BE2C (cell line): ENCODE data around the gene LRCH4.

ENCODE experiments used
- DNase-seq: peaks from one replicate; pipeline ENCODE4 v3.0.0-alpha.2; 2020
- H3K27me3 ChIP-seq: fragments of 250-450 bp; sonication (Bioruptor Pico); 2 replicates; pipeline ENCODE4 v1.5.1; 2020; ENCODE audit warnings: mild to moderate bottlenecking
- H3K36me3 ChIP-seq: fragments of 250-450 bp; sonication (Bioruptor Pico); 2 replicates; pipeline ENCODE4 v1.5.1; 2020; ENCODE audit warnings: mild to moderate bottlenecking
- H3K4me1 ChIP-seq: fragments of 250-450 bp; sonication (Bioruptor Pico); 2 replicates; pipeline ENCODE4 v1.5.1; 2020
- H3K4me3 ChIP-seq: 2 replicates; pipeline ENCODE4 v1.5.1; 2011; ENCODE audit warnings: low read depth, low read length
- H3K9me3 ChIP-seq: fragments of 250-450 bp; sonication (Bioruptor Pico); 2 replicates; pipeline ENCODE4 v1.5.1; 2020
- CTCF ChIP-seq: IDR thresholded peaks from 2 replicates; pipeline ENCODE4 v1.5.1; 2012; ENCODE audit warnings: mild to moderate bottlenecking, low read depth, low read length

The LRCH4 gene

GRCh38 chr7:100547872-100548271 lies 38.1 kb downstream of the LRCH4 start:
- H3K27me3 ChIP-seq, result no peaks in the 10 kb centered on the region
- TF ChIP-seq CTCF, result no peak
- H3K4me3 ChIP-seq, result no peak overlapping the region
- peaks cover 22% of the 10 kb centered on the region for H3K4me1 ChIP-seq
- peaks cover 9% of the 10 kb centered on the region for H3K36me3 ChIP-seq
- no peaks in the 10 kb centered on the region for H3K9me3 ChIP-seq
- no peak for DNase-seq

- Histone ChIP-seq H3K4me1 (peaks cover 22% of the 10 kb centered on the region), H3K27me3 (no peaks in the 10 kb centered on the region), H3K4me3 (no peak overlapping the region), H3K36me3 (peaks cover 4% of the 10 kb centered on the region), H3K9me3 (no peaks in the 10 kb centered on the region)
- no peak for TF ChIP-seq CTCF
- DNase-seq, result no peak
Measured at GRCh38 chr7:100546926-100547800, 38.8 kb downstream of the LRCH4 start.

GRCh38 chr7:100546129-100546925 lies 39.6 kb downstream of the LRCH4 start:
- Histone ChIP-seq H3K36me3 (peaks cover 4% of the 10 kb centered on the region), H3K4me1 (peaks cover 22% of the 10 kb centered on the region), H3K27me3 (no peaks in the 10 kb centered on the region), H3K4me3 (no peak overlapping the region), H3K9me3 (no peaks in the 10 kb centered on the region)
- no peak for TF ChIP-seq CTCF
- no peak for DNase-seq

GRCh38 chr7:100545360-100546128 lies 40.4 kb downstream of the LRCH4 start:
- Histone ChIP-seq H3K4me1 (peaks cover 22% of the 10 kb centered on the region), H3K36me3 (peaks cover 4% of the 10 kb centered on the region), H3K4me3 (no peak overlapping the region), H3K27me3 (no peaks in the 10 kb centered on the region), H3K9me3 (no peaks in the 10 kb centered on the region)
- TF ChIP-seq CTCF, result peak; percentile 6; the same call in 1 of the 2 replicates
- peak; percentile 48 for DNase-seq

- no peaks in the 10 kb centered on the region for H3K9me3 ChIP-seq
- H3K4me1 ChIP-seq, result peaks cover 22% of the 10 kb centered on the region
- H3K36me3 ChIP-seq, result no peaks in the 10 kb centered on the region; the same call in 1 of the 2 replicates
- H3K4me3 ChIP-seq, result no peak overlapping the region
- DNase-seq, result no peak
- H3K27me3 ChIP-seq, result no peaks in the 10 kb centered on the region
- no peak for TF ChIP-seq CTCF
Measured at GRCh38 chr7:100544967-100545359, 41.0 kb downstream of the LRCH4 start.
